Retinal pigment epithelial cell (primary cell): ENCODE results near the gene PAXX.
"Not testable (repeated sequence)": the region's sequence is repeated elsewhere in the genome, so short reads cannot be mapped to it uniquely, and the experiment has no call there.

Source experiments
- DNase-seq: peaks from one replicate; pipeline ENCODE4 v3.0.0-alpha.2; 2010; ENCODE audit warnings: low read depth
- H3K4me3 ChIP-seq: 2 replicates; pipeline ENCODE4 v1.5.1; 2011; ENCODE audit warnings: mild to moderate bottlenecking, low read length, control low read depth, moderate library complexity
- TF ChIP-seq, protein P1 (sequence below): conservative IDR thresholded peaks from 2 replicates; pipeline ENCODE4 v1.5.1; 2011; ENCODE audit warnings: low read depth, low read length, control low read depth, inconsistent platforms

Gene PAXX

DNA sequence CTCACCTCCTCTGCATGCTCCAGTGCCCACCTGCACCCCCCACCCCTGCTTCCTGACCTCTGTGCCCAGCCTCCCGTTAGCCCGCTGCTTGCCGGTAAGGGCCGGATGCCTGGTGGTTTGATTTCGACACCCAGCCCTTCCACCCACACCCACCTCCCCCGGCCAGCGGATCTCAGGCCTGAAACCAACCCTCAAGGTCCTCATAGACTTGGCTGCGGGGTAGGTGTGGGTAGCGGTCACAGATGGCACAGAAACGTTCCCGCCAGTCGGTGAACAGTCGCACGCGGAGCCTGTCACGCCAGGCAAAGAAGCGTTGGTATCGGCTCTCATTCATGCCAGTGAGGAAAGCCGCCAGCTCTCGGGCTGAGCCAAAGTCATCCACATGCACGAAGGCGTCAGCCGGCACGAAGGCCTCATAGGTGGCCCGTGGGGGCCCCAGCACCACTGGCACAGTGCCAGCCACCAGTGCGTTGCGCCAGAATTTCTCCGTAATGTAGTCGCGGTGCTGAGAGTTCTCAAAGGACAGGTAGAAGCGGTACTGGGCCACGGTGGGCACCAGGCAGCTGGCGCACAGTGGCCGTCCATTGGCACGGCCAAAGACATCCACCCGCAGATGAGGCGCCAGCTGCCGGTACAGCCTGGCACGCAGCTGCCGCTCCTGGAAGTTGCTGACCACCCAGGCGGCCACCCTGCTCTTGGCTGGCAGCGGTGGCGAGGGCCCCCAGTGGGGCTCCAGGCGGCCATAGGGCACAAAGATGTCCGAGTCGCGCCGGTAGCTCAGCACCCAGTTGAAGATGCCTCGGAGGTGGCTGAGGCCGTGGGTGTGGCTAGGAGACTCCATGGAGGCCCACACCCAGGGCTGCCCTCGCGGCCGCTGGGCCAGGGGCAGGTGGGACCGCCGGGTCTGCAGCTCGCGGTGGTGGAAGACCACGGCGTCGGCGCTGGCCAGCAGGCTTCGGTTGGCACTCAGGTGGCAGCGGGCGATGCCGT is 38.6 kb downstream of the PAXX start:
- no peak for DNase-seq
- TF ChIP-seq, protein P1, sequence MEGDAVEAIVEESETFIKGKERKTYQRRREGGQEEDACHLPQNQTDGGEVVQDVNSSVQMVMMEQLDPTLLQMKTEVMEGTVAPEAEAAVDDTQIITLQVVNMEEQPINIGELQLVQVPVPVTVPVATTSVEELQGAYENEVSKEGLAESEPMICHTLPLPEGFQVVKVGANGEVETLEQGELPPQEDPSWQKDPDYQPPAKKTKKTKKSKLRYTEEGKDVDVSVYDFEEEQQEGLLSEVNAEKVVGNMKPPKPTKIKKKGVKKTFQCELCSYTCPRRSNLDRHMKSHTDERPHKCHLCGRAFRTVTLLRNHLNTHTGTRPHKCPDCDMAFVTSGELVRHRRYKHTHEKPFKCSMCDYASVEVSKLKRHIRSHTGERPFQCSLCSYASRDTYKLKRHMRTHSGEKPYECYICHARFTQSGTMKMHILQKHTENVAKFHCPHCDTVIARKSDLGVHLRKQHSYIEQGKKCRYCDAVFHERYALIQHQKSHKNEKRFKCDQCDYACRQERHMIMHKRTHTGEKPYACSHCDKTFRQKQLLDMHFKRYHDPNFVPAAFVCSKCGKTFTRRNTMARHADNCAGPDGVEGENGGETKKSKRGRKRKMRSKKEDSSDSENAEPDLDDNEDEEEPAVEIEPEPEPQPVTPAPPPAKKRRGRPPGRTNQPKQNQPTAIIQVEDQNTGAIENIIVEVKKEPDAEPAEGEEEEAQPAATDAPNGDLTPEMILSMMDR, result no peak
- H3K4me3 ChIP-seq, result no peak overlapping the region

DNA sequence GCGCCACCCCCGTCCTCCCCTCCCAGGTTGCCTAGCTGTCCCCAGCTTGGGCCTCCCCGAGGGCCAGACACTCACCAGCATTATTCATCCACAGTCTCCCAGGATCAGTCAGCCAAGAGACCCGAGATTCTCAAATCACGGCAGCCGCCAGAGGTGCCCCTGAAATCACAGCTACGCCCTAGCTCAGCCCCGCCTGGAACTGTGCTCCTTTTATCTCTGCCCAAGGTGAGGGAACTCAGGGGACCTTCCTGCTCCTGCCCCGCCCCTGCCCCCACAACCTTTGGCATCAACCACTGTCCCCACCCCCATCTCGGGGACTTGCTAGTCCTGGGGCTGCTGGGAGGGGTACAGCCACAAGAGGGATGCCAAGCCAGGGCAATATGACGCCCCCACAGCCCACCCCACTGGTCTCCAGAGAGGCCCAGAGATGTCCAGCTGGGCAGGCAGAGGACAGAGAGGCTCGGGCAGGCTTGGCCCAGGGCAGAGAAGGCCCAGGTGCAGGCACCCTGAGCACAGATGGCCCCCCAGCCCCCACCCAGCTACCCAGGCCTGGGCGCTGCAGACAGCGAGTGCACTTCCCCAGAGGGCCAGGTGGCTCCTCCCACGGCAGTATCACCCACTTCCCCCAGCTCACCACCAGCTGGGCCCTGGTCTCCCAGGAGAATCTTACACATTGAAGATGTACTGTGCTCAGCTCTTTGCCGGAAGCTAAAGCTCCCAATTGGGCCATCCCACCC is 39.9 kb downstream of the PAXX start, which contains the start of gene FUT7:
Gene FUT7 (minus strand): TSS at position 185 of the 737 bp plus-strand sequence. CDS start 97 bp downstream, at position 88.
- DNase-seq, result no peak
- no peak within 1 kb of the TSS for H3K4me3 ChIP-seq
- TF ChIP-seq, protein P1, result no peak

DNA sequence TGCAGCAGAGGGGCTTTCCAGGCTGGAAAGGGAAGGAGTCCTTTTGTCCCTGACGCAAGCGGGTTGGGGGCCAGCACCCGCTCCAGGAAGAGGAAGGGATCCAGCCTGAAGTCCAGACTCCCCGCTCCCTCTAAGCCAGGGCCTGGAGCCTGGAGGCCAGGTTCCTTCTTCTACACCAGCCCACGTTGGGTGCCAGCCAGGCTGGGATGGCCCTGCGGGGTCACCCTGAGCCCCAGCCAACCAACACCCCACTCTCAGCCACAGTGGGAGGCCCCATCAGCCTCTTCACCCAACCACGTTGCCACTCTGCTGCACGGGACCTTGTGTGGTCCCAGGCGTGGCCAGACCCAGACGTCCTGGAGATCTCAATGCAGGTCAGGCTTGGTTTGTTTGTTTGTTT is 40.6 kb downstream of the PAXX start:
- DNase-seq, result no peak
- TF ChIP-seq, protein P1, result no peak
- no peak overlapping the region for H3K4me3 ChIP-seq

DNA sequence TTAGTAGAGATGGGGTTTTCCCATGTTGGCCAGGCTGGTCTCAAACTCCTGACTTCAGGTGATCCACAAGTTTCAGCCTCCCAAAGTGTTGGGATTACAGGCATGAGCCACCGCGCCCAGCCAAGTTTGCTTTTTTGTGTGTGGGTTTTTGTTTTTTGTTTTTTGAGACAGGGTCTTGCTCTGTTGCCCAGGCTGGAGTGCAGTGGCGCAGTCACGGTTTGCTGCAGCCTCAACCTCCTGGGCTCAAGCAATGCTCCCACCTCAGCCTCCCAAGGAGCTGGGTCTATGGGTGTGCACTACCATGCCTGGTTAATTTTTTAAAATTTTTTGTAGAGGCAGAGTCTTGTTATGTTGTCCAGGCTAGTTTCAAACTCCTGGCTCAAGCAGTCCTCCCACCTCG is 41.3 kb downstream of the PAXX start:
- not testable (repeated sequence) for DNase-seq, H3K4me3 ChIP-seq

DNA sequence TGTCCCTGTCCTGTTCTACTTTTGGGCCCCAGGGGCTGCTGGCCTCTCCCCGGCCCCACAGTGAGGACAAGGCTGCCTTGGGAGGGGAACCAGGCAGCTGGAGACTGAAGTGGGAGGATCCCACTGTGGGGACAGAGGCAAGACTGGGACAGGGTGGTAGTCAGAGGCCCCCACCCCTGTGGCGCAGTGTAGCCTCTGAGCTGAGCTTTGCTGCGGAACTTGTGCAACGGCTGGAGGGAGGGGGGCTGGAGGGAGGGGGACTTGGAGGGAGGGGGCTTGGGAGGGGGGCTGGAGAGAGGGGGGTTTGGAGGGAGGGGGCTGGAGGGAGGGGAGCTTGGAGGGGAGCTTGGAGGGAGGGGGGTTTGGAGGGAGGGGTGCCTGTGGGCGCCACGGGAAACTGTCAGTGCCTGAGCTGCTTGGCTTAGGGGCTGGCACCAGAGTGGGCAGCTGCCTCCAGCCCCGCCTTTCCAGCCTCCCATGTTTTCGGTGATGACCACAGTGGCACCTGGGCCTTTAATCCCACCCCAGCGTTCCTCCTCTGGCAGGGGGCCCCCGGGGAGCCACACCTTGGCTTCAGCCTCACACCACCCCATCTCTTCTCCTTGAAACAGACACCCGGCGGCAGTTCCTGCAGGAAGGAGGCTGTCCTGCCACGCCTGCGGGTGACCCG is 42.0 kb downstream of the PAXX start:
- no peak for DNase-seq
- no peak overlapping the region for H3K4me3 ChIP-seq
- TF ChIP-seq, protein P1, result no peak

DNA sequence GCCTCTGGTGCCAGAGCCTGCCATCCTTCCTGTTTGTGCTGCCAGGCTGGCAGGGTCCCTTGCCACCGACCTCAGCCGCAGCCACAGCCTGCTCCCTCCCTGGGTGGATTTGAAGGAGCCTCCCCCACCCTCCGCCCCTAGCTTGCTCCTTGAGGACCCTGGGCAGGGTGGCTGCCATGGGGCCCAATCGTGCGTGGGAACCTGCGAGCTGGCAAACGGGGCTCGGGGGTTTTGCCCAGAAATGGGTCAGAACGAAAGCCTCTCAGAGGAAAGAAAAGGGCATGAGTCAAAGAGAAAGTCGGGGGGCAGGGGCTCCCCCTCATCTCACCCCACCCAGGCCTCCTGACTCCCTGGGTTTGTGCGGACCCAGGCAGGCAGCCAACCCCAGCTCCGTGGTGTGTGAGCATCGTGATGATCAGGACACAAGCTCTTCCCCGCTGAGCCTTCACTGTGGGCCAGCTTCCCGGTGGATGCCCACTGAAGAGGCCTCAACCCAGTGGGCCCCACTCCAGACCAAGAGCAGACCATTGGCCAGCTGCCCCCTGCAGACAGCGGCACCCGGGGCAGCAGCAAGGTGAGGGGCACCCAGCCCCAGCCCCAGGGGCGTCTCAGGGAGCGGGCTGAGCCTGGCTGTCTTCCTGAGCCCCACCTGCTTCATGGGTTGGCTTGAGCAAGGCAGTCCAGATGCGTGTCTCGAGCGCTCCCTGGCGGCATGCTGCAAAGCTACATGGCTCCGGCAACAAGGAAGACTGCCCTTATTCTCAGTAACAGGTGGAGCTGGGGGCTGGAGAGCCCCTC is 42.7 kb downstream of the PAXX start:
- H3K4me3 ChIP-seq, result no peak overlapping the region

More for the DNA sequence above, 42.7 kb downstream of the PAXX start:
- TF ChIP-seq, protein P1, result peak; percentile 94
- no peak for DNase-seq
